ENCODE results near the gene RALY. TPM values are rescaled to one million over a fixed set of nuclear protein-coding genes. Genes with fewer than 3 reads are reported as not detected.

RALY gene
- total RNA-seq, 1 donor: 42.3 TPM

- DNase-seq (ENCODE audit: low read depth): no peak
These were observed 22.4 kb upstream of the RALY start for GRCh38 chr20:33971147-33971975.

GRCh38 chr20:33976959-33977358 is 16.8 kb upstream of the RALY start:
- no peak for TF ChIP-seq CTCF (IDR thresholded peaks at IDR 0.05; ENCODE audit: insufficient read depth, low read depth, low read length)
- no peak for DNase-seq (ENCODE audit: low read depth)

More at GRCh38 chr20:33971147-33971975, 22.4 kb upstream of the RALY start:
- H3K4me3 ChIP-seq (ENCODE audit: low read depth, low read length): no peak overlapping the region
- TF ChIP-seq CTCF (IDR thresholded peaks at IDR 0.05; ENCODE audit: insufficient read depth, low read depth, low read length): no peak

GRCh38 chr20:33977535-33977934 is 16.2 kb upstream of the RALY start:
- DNase-seq (ENCODE audit: low read depth): no peak
- no peak for TF ChIP-seq CTCF (IDR thresholded peaks at IDR 0.05; ENCODE audit: insufficient read depth, low read depth, low read length)
- H3K4me3 ChIP-seq (ENCODE audit: low read depth, low read length): no peak overlapping the region

More at GRCh38 chr20:33976959-33977358, 16.8 kb upstream of the RALY start:
- no peak overlapping the region for H3K4me3 ChIP-seq (ENCODE audit: low read depth, low read length)

GRCh38 chr20:33979094-33979493 is 14.6 kb upstream of the RALY start:
- no peak for TF ChIP-seq CTCF (IDR thresholded peaks at IDR 0.05; ENCODE audit: insufficient read depth, low read depth, low read length)
- no peak for DNase-seq (ENCODE audit: low read depth)
- H3K4me3 ChIP-seq (ENCODE audit: low read depth, low read length): no peak overlapping the region

- H3K4me3 ChIP-seq (ENCODE audit: low read depth, low read length): no peak overlapping the region
- no peak for TF ChIP-seq CTCF (IDR thresholded peaks at IDR 0.05; ENCODE audit: insufficient read depth, low read depth, low read length)
These were observed 12.4 kb upstream of the RALY start for GRCh38 chr20:33981347-33981746.

GRCh38 chr20:33981964-33982363 is 11.7 kb upstream of the RALY start:
- no peak overlapping the region for H3K4me3 ChIP-seq (ENCODE audit: low read depth, low read length)
- no peak for TF ChIP-seq CTCF (IDR thresholded peaks at IDR 0.05; ENCODE audit: insufficient read depth, low read depth, low read length)
- DNase-seq (ENCODE audit: low read depth): no peak

More at GRCh38 chr20:33981347-33981746, 12.4 kb upstream of the RALY start:
- no peak for DNase-seq (ENCODE audit: low read depth)
